ENCODE measurements around the gene DNAAF3.
A peak's percentile ranks its signal among the peaks of the same experiment; 100 is the strongest.

The DNAAF3 gene

DNA sequence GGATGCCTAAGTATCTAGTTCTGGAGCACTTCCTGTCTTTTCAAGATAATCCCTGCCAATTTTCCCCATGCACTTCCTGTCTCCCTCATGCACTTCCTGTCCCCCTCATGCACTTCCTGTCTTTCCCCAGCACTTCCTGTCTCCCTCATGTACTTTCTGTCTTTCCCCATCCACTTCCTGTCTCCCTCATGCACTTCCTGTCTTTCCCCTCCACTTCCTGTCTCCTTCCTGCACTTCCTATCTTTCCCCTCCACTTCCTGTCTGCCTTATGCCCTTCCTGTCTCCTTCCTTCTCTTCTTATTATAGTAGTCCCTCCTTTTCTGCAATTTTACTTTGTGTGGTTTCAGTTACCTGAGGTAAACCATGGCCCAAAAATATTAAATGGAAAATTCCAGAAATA is 14.4 kb downstream of the DNAAF3 start:
- H3K4me3 ChIP-seq (ENCODE audit: low read depth, low read length) = no peak overlapping the region
- TF ChIP-seq, protein P1, sequence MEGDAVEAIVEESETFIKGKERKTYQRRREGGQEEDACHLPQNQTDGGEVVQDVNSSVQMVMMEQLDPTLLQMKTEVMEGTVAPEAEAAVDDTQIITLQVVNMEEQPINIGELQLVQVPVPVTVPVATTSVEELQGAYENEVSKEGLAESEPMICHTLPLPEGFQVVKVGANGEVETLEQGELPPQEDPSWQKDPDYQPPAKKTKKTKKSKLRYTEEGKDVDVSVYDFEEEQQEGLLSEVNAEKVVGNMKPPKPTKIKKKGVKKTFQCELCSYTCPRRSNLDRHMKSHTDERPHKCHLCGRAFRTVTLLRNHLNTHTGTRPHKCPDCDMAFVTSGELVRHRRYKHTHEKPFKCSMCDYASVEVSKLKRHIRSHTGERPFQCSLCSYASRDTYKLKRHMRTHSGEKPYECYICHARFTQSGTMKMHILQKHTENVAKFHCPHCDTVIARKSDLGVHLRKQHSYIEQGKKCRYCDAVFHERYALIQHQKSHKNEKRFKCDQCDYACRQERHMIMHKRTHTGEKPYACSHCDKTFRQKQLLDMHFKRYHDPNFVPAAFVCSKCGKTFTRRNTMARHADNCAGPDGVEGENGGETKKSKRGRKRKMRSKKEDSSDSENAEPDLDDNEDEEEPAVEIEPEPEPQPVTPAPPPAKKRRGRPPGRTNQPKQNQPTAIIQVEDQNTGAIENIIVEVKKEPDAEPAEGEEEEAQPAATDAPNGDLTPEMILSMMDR (IDR thresholded peaks at IDR 0.05; ENCODE audit: low read depth, low read length, missing control alignments) = no peak
- DNase-seq (ENCODE audit: low read depth) = no peak

DNA sequence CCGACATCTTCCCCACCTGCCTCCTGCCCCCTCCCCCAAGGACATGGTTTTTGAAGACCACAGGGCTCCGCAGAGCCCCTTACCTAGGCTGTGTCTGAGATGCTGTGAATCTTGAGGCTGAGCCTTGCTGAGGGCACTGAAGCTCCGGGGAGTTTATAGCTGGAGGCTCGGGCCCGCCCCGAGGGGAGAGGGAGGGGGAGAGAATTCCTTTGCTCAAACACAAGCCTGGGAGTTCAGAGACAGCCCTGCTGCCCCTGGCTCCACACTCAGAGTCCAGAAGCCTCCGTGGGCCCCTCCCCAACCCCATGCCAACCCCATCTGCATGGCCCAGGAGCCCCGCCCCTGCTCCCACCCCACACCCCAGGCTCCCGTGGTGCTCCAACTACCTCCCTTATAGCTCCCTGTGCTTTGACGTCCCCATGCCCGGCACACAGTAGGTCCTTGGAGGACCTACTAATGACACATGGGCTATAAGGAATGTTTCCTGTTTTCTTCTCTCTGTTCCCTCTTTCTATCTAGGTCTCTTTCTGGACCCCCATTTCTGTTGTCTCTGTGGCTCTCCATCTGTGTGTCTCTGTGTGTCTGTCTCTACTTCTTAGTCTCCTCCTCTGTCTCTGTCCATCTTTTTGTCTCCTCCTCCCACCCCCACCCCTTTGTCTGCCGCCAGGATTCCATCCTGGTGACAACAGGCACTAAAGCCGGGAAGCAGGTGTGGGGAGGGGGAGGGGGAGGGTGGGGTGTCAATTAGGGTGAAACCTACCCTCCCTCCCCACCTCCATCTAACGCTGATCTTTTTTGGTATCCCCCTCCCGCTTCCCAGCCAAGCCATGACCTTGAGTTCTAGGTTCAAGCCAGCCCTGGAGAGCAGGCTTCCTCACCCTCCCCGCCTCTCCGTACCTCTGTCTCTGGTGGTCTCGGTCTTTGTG is 17.1 kb downstream of the DNAAF3 start, which contains the start of gene TNNT1:
TSS of gene TNNT1 (minus strand) at position 129 of the 926 bp plus-strand sequence. CDS start 2,049 bp downstream, outside the sequence.
- DNase-seq (ENCODE audit: low read depth) = no peak
- TF ChIP-seq, protein P1 (IDR thresholded peaks at IDR 0.05; ENCODE audit: low read depth, low read length, missing control alignments) = no peak
- no peak within 1 kb of the TSS for H3K4me3 ChIP-seq (ENCODE audit: low read depth, low read length)

DNA sequence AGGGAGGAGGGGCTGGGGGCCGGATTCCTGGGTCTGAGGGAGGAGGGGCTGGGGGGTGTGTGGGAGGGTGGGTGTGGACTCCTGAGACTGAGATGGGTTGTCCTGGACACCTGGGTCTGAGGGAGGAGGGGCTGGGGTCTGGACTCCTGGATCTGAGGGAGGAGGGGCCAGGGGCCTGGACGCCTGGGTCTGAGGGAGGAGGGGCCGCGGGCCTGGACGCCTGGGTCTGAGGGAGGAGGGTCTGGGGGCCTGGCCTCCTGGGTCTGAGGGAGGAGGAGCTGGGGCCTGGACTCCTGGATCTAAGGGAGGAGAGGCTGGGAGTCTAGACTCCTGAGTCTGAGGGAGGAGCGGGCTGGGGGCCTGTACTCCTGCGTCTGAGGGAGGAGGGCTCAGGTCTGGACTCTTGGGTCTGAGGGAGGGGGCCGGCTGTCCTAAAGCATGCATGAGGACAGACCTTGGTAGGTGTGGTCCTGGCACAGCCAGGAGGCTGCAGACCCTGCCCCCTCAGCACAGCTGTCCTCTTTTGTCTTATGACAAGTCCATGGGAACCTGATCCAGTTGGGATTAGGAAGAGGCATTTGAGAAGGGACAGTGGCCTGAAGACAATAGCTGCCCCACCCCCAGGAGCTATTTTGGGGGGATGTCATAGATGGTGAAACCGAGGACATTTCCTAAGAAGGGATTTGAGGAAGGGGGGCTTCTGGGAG is 18.7 kb downstream of the DNAAF3 start:
- TF ChIP-seq, protein P1 (IDR thresholded peaks at IDR 0.05; ENCODE audit: low read depth, low read length, missing control alignments) = no peak
- H3K4me3 ChIP-seq (ENCODE audit: low read depth, low read length) = no peak overlapping the region
- no peak for DNase-seq (ENCODE audit: low read depth)

DNA sequence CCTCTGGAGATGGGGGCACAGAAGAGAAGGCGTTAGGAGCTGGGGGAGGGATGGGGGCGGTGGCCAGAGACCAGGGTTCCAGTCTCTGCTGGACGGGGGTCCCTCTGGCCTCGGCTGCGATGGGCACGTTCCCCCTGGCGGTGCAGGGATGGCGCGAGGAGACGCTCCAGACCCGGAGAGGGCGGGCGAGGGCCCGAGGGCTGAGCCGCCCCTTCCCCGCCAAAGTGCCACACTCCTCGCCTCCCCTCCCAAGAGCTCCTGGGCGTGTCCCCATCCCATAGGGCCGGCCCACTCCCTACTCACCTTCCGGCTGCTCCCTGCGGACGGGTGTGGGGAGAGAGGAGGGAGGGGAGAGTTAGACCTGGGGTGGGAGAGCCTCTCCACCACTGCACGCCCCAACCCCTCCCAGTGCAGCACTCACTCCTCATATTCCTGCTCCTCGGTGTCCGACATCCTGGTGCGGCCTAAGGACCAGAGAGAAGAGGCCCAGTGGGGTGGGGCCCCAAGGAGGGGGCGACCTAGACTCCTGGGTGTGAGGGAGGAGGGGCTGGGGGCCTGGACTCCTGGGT is 19.6 kb downstream of the DNAAF3 start:
- no peak overlapping the region for H3K4me3 ChIP-seq (ENCODE audit: low read depth, low read length)
- DNase-seq (ENCODE audit: low read depth) = no peak
- TF ChIP-seq, protein P1 (IDR thresholded peaks at IDR 0.05; ENCODE audit: low read depth, low read length, missing control alignments) = no peak

DNA sequence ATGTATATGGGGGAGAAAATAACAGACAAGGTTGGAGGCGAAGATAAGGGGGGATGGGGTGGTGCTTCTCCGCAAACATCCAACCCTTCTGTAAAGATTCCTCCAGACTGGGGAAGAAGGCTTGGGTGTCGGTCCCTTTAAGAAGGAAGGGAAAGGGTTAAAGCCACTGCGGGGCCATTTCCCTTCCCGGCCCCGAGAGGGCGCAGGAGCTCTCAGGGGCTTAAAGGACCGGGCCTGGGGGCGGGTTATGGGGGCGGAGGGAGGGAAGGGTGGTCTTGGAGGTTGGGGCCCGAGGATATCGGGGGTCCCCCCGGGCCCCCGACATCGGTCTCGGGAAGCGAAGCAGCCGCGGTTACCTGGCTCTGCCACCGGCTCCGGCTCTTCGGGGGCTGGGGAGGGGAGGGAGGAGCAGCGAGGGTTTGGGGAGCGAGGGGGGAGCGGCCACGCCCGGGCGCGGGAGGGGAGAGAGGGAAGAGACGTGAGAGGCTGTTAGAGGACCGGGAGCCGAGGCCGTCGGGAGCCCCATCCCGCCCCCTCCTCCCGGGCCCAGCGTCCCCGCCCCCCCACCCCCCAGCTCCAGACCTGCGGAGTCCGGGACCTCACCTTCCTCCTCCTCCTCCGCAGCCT is 20.2 kb downstream of the DNAAF3 start:
- no peak for DNase-seq (ENCODE audit: low read depth)
- TF ChIP-seq, protein P1 (IDR thresholded peaks at IDR 0.05; ENCODE audit: low read depth, low read length, missing control alignments) = peak; percentile 63
- H3K4me3 ChIP-seq (ENCODE audit: low read depth, low read length) = no peak overlapping the region

DNA sequence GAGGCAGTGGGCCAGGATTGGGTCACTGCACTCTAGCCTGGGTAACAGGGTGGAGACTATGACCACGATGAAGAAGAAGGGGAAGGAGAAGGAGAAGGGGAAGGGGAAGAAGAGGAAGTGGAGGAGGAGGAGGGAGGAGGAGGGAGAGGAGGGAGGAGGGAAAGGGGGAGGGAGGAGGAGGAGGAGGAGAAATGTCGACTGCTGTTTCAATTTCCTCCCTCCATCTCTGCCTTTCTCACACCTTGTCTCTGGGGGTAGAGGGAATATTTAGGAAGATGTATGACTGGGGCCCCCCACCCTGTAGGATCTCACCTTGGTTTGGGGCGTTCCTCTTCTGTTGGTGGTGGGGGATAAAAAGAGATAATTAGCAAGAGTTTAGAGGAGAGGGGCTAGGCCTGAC is 21.2 kb downstream of the DNAAF3 start:
- TF ChIP-seq, protein P1 (IDR thresholded peaks at IDR 0.05; ENCODE audit: low read depth, low read length, missing control alignments) = no peak
- H3K4me3 ChIP-seq (ENCODE audit: low read depth, low read length) = no peak overlapping the region
- no peak for DNase-seq (ENCODE audit: low read depth)
